Naive thymus-derived CD8-positive, alpha-beta T cell (primary cell): Measurements from ENCODE around the gene KCNIP4. TPM values are rescaled to one million over a fixed set of nuclear protein-coding genes. Genes with fewer than 3 reads are reported as not detected.

Source experiments
- ATAC-seq, 2 donors: fragments of 150-1000 bp; cut with Tn5 transposase in 1 of 2; sonication (Bioruptor Pico), chemical (Tn5 transposase) in 1 of 2; 1 replicate in 1 of 2; 2 replicates in 1 of 2; pipeline ENCODE4 v1.10.0; 2021; ENCODE audit warnings: mild to moderate bottlenecking in 2 of 2, moderate library complexity in 2 of 2
- POLR2A ChIA-PET: fragments of 350-600 bp; sonication (Branson Sonifier 250); formaldehyde crosslinking; loops from one replicate; lab custom pipeline; 2021; ENCODE audit warnings: antibody characterized with exemption; lab: Charles Lee
- DNase-seq, 10 donors: peaks; one replicate each; pipeline versions ENCODE4 v3.0.0 to v3.0.0-alpha.2; 2020 to 2022
- H3K27ac Mint-ChIP-seq, 10 donors: one replicate each; pipeline ENCODE4 v1.8.0; 2020 to 2022; ENCODE audit warnings: mild to moderate bottlenecking in 10 of 10, mixed read lengths in 10 of 10, moderate library complexity in 4 of 10, inconsistent platforms in 1 of 10
- H3K27me3 Mint-ChIP-seq, 5 donors: one replicate each; pipeline ENCODE4 v1.8.0; 2021 to 2022; ENCODE audit warnings: mixed read lengths in 5 of 5
- H3K36me3 Mint-ChIP-seq, 3 donors: one replicate each; pipeline ENCODE4 v1.8.0; 2020 to 2022; ENCODE audit warnings: mixed read lengths in 3 of 3, mild to moderate bottlenecking in 2 of 3, inconsistent platforms in 1 of 3
- H3K4me1 Mint-ChIP-seq, 4 donors: one replicate each; pipeline ENCODE4 v1.8.0; 2021 to 2022; ENCODE audit warnings: mixed read lengths in 4 of 4
- H3K4me3 Mint-ChIP-seq, 10 donors: one replicate each; pipeline ENCODE4 v1.8.0; 2020 to 2022; ENCODE audit warnings: mild to moderate bottlenecking in 10 of 10, mixed read lengths in 10 of 10, moderate library complexity in 6 of 10, inconsistent platforms in 1 of 10
- H3K9me3 Mint-ChIP-seq, 9 donors: one replicate each; pipeline ENCODE4 v1.8.0; 2020 to 2022; ENCODE audit warnings: mixed read lengths in 9 of 9, mild to moderate bottlenecking in 3 of 9, inconsistent platforms in 1 of 9, moderate library complexity in 1 of 9
- polyA plus RNA-seq, 3 donors: library from polyadenylated mRNA; unstranded; fragments of 300-500 nt; fragmentation: Illumina TruSeq; gene quantifications; one replicate each; pipeline ENCODE4 v1.2.3, GENCODE V29; 2021
- total RNA-seq, 8 experiments: library from RNA in 2 of 8; stranded (reverse) in 2 of 8; gene quantifications; one replicate each; pipeline ENCODE4 v1.2.3 and lab custom pipeline; 2021 to 2026

Gene KCNIP4
- total and polyA plus RNA-seq, 5 experiments from 2014 or later = 0.19 to 0.36 TPM; not detected in 3

GRCh38 chr4:21638171-21638725 lies 310.3 kb downstream of the KCNIP4 start:
- no peak for ATAC-seq
- peaks cover 0 to 8% (median 0%) of the 10 kb centered on the region in 9 donors for H3K9me3 Mint-ChIP-seq
- no peaks in the 10 kb centered on the region for H3K36me3 Mint-ChIP-seq
- no peak for DNase-seq
- no peaks in the 10 kb centered on the region for H3K27me3 Mint-ChIP-seq
- H3K4me3 Mint-ChIP-seq = no peak overlapping the region
- no peaks in the 10 kb centered on the region for H3K4me1 Mint-ChIP-seq
- H3K27ac Mint-ChIP-seq = no peak overlapping the region
- POLR2A ChIA-PET = no interaction called here

GRCh38 chr4:21628916-21629610 lies 319.5 kb downstream of the KCNIP4 start:
- Mint-ChIP-seq H3K27ac (no peak overlapping the region), H3K4me3 (no peak overlapping the region), H3K36me3 (no peaks in the 10 kb centered on the region), H3K9me3 (peaks cover 0 to 15% (median 7%) of the 10 kb centered on the region in 9 donors), H3K27me3 (no peaks in the 10 kb centered on the region), H3K4me1 (no peaks in the 10 kb centered on the region)
- POLR2A ChIA-PET = no interaction called here
- ATAC-seq = no peak
- DNase-seq = no peak

- no peaks in the 10 kb centered on the region for H3K27me3 Mint-ChIP-seq
- no peaks in the 10 kb centered on the region for H3K36me3 Mint-ChIP-seq
- POLR2A ChIA-PET = no interaction called here
- H3K4me1 Mint-ChIP-seq = no peaks in the 10 kb centered on the region
- DNase-seq (no peak), ATAC-seq (no peak)
- no peak overlapping the region for H3K27ac Mint-ChIP-seq
- H3K4me3 Mint-ChIP-seq = no peak overlapping the region
- H3K9me3 Mint-ChIP-seq = peaks cover 0 to 15% (median 5%) of the 10 kb centered on the region in 9 donors
Measured at GRCh38 chr4:21628116-21628670, 320.4 kb downstream of the KCNIP4 start.

- no peak overlapping the region for H3K27ac Mint-ChIP-seq
- ATAC-seq = no peak
- H3K9me3 Mint-ChIP-seq = peaks cover 0 to 15% (median 2%) of the 10 kb centered on the region in 9 donors
- H3K36me3 Mint-ChIP-seq = no peaks in the 10 kb centered on the region
- no peaks in the 10 kb centered on the region for H3K4me1 Mint-ChIP-seq
- H3K27me3 Mint-ChIP-seq = no peaks in the 10 kb centered on the region
- no peak for DNase-seq
- POLR2A ChIA-PET = no interaction called here
- H3K4me3 Mint-ChIP-seq = no peak overlapping the region
Measured at GRCh38 chr4:21625447-21625846, 323.1 kb downstream of the KCNIP4 start.

GRCh38 chr4:21605006-21605405 lies 343.6 kb downstream of the KCNIP4 start:
- H3K4me1 Mint-ChIP-seq = no peaks in the 10 kb centered on the region
- H3K9me3 Mint-ChIP-seq = peaks cover 0 to 30% (median 5%) of the 10 kb centered on the region in 9 donors
- no peak for ATAC-seq
- no peak overlapping the region for H3K27ac Mint-ChIP-seq
- H3K36me3 Mint-ChIP-seq = no peaks in the 10 kb centered on the region
- H3K27me3 Mint-ChIP-seq = no peaks in the 10 kb centered on the region
- no peak overlapping the region for H3K4me3 Mint-ChIP-seq
- POLR2A ChIA-PET = no interaction called here
- no peak for DNase-seq

GRCh38 chr4:21596521-21596920 lies 352.1 kb downstream of the KCNIP4 start:
- POLR2A ChIA-PET = no interaction called here
- Mint-ChIP-seq H3K27me3 (no peaks in the 10 kb centered on the region), H3K4me3 (no peak overlapping the region), H3K36me3 (no peaks in the 10 kb centered on the region), H3K4me1 (no peaks in the 10 kb centered on the region), H3K9me3 (peaks cover 0 to 20% (median 5%) of the 10 kb centered on the region in 9 donors), H3K27ac (no peak overlapping the region)
- ATAC-seq = no peak
- no peak for DNase-seq

- Mint-ChIP-seq H3K27me3 (peaks cover 0 to 2% (median 0%) of the 10 kb centered on the region in 5 donors), H3K9me3 (peaks cover 0 to 16% (median 5%) of the 10 kb centered on the region in 9 donors), H3K36me3 (no peaks in the 10 kb centered on the region), H3K27ac (no peak overlapping the region), H3K4me1 (no peaks in the 10 kb centered on the region), H3K4me3 (no peak overlapping the region)
- no peak for ATAC-seq
- POLR2A ChIA-PET = no interaction called here
- no peak for DNase-seq
Measured at GRCh38 chr4:21593671-21594001, 354.9 kb downstream of the KCNIP4 start.

- POLR2A ChIA-PET = no interaction called here
- no peaks in the 10 kb centered on the region for H3K36me3 Mint-ChIP-seq
- no peak overlapping the region for H3K27ac Mint-ChIP-seq
- H3K4me3 Mint-ChIP-seq = no peak overlapping the region
- H3K9me3 Mint-ChIP-seq = peaks cover 0 to 16% (median 4%) of the 10 kb centered on the region in 9 donors
- peaks cover 0 to 2% (median 0%) of the 10 kb centered on the region in 5 donors for H3K27me3 Mint-ChIP-seq
- H3K4me1 Mint-ChIP-seq = no peaks in the 10 kb centered on the region
- DNase-seq = no peak
- ATAC-seq = no peak
Measured at GRCh38 chr4:21592970-21593670, 355.5 kb downstream of the KCNIP4 start.

- POLR2A ChIA-PET = no interaction called here
- H3K4me3 Mint-ChIP-seq = no peak overlapping the region
- DNase-seq = no peak
- H3K36me3 Mint-ChIP-seq = no peaks in the 10 kb centered on the region
- no peaks in the 10 kb centered on the region for H3K27me3 Mint-ChIP-seq
- no peak overlapping the region for H3K27ac Mint-ChIP-seq
- ATAC-seq = no peak
- peaks cover 0 to 10% (median 3%) of the 10 kb centered on the region in 9 donors for H3K9me3 Mint-ChIP-seq
- H3K4me1 Mint-ChIP-seq = no peaks in the 10 kb centered on the region
Measured at GRCh38 chr4:21577056-21577455, 371.5 kb downstream of the KCNIP4 start.

- ATAC-seq (no peak), DNase-seq (no peak)
- Mint-ChIP-seq H3K27ac (no peak overlapping the region), H3K4me3 (no peak overlapping the region), H3K4me1 (no peaks in the 10 kb centered on the region), H3K9me3 (peaks cover 0 to 9% (median 3%) of the 10 kb centered on the region in 9 donors), H3K27me3 (no peaks in the 10 kb centered on the region), H3K36me3 (no peaks in the 10 kb centered on the region)
- POLR2A ChIA-PET = no interaction called here
Measured at GRCh38 chr4:21571100-21571499, 377.5 kb downstream of the KCNIP4 start.

GRCh38 chr4:21569638-21570037 lies 378.9 kb downstream of the KCNIP4 start:
- H3K4me1 Mint-ChIP-seq = no peaks in the 10 kb centered on the region
- no peak overlapping the region for H3K4me3 Mint-ChIP-seq
- POLR2A ChIA-PET = no interaction called here
- no peaks in the 10 kb centered on the region for H3K27me3 Mint-ChIP-seq
- peaks cover 0 to 12% (median 4%) of the 10 kb centered on the region in 9 donors for H3K9me3 Mint-ChIP-seq
- DNase-seq = no peak
- ATAC-seq = no peak
- H3K27ac Mint-ChIP-seq = no peak overlapping the region
- H3K36me3 Mint-ChIP-seq = no peaks in the 10 kb centered on the region

GRCh38 chr4:21555083-21555482 lies 393.5 kb downstream of the KCNIP4 start:
- no peaks in the 10 kb centered on the region for H3K27me3 Mint-ChIP-seq
- H3K4me1 Mint-ChIP-seq = peaks cover 0 to 2% (median 0%) of the 10 kb centered on the region in 4 donors
- DNase-seq (no peak), ATAC-seq (no peak)
- no peak overlapping the region for H3K27ac Mint-ChIP-seq
- H3K4me3 Mint-ChIP-seq = no peak overlapping the region
- POLR2A ChIA-PET = no interaction called here
- peaks cover 0 to 5% (median 2%) of the 10 kb centered on the region in 9 donors for H3K9me3 Mint-ChIP-seq
- no peaks in the 10 kb centered on the region for H3K36me3 Mint-ChIP-seq

- Mint-ChIP-seq H3K4me3 (no peak overlapping the region), H3K27me3 (no peaks in the 10 kb centered on the region), H3K9me3 (peaks cover 0 to 5% (median 2%) of the 10 kb centered on the region in 9 donors), H3K36me3 (no peaks in the 10 kb centered on the region), H3K27ac (no peak overlapping the region), H3K4me1 (peaks cover 0 to 2% (median 0%) of the 10 kb centered on the region in 4 donors)
- POLR2A ChIA-PET = no interaction called here
- ATAC-seq = no peak
- DNase-seq = no peak
Measured at GRCh38 chr4:21554500-21554899, 394.1 kb downstream of the KCNIP4 start.
